MM.1S (cell line): Measurements from ENCODE around the gene GRM1.

Experiments used
- DNase-seq: peaks from one replicate; pipeline ENCODE4 v3.0.0-alpha.2; 2015
- H2AFZ ChIP-seq: fragments of 300-600 bp; sonication (generic); 2 replicates; pipeline ENCODE4 v1.6.0; 2016; ENCODE audit warnings: antibody characterized with exemption, low read length
- H3F3A ChIP-seq: fragments of 300-600 bp; sonication (generic); 2 replicates; pipeline ENCODE4 v1.6.1; 2016; ENCODE audit warnings: mild to moderate bottlenecking, antibody characterized with exemption, low read length, moderate library complexity, mixed read lengths; ENCODE audit not compliant: insufficient read depth
- H3K27ac ChIP-seq: fragments of 300-600 bp; sonication (generic); 2 replicates; pipeline ENCODE4 v1.5.1; 2016; ENCODE audit warnings: mild to moderate bottlenecking, low read length
- H3K27me3 ChIP-seq: fragments of 300-600 bp; sonication (generic); replicated peaks from 2 replicates; pipeline ENCODE4 v1.6.0; 2016; ENCODE audit warnings: low read length; ENCODE audit not compliant: insufficient read depth
- H3K36me3 ChIP-seq: fragments of 300-600 bp; sonication (generic); replicated peaks from 2 replicates; pipeline ENCODE4 v1.6.1; 2016; ENCODE audit warnings: mild to moderate bottlenecking, low read length, mixed read lengths; ENCODE audit not compliant: insufficient read depth
- H3K4me1 ChIP-seq: fragments of 300-600 bp; sonication (generic); 2 replicates; pipeline ENCODE4 v1.6.1; 2016; ENCODE audit warnings: low read length, mixed read lengths
- H3K4me2 ChIP-seq: fragments of 300-600 bp; sonication (generic); 2 replicates; pipeline ENCODE4 v1.6.0; 2016; ENCODE audit warnings: low read depth, low read length
- H3K4me3 ChIP-seq: fragments of 300-600 bp; sonication (generic); 2 replicates; pipeline ENCODE4 v1.5.1; 2016; ENCODE audit warnings: low read length, mixed read lengths
- H3K79me2 ChIP-seq: fragments of 300-600 bp; sonication (generic); 2 replicates; pipeline ENCODE4 v1.6.1; 2016; ENCODE audit warnings: mixed run types, low read length, mixed read lengths
- H3K9ac ChIP-seq: fragments of 300-600 bp; sonication (generic); 2 replicates; pipeline ENCODE4 v1.6.1; 2016; ENCODE audit warnings: low read length, mixed read lengths
- H3K9me2 ChIP-seq: fragments of 300-600 bp; sonication (generic); replicated peaks from 2 replicates; pipeline ENCODE4 v1.6.1; 2016; ENCODE audit warnings: mild to moderate bottlenecking, low read length, mixed read lengths; ENCODE audit not compliant: insufficient read depth
- H3K9me3 ChIP-seq: fragments of 300-600 bp; sonication (generic); replicated peaks from 2 replicates; pipeline ENCODE4 v1.6.1; 2016; ENCODE audit warnings: mild to moderate bottlenecking, low read length, mixed read lengths; ENCODE audit not compliant: insufficient read depth
- H4K20me1 ChIP-seq: fragments of 300-600 bp; sonication (generic); 2 replicates; pipeline ENCODE4 v1.6.1; 2016; ENCODE audit warnings: mild to moderate bottlenecking, low read length, moderate library complexity, mixed read lengths; ENCODE audit not compliant: insufficient read depth
- EZH2 ChIP-seq: fragments of 300-600 bp; sonication (generic); optimal IDR thresholded peaks from 2 replicates; pipeline ENCODE3; 2017; ENCODE audit warnings: low read depth, mild to moderate bottlenecking, antibody characterized with exemption, low read length, mixed read lengths
- EZH2phosphoT487 ChIP-seq: fragments of 300-600 bp; sonication (generic); IDR thresholded peaks from 2 replicates; pipeline ENCODE4 v1.6.1; 2018; ENCODE audit warnings: antibody characterized with exemption, low read length
- TF ChIP-seq, protein P1 (sequence below): fragments of 300-600 bp; sonication (generic); IDR thresholded peaks from 2 replicates; pipeline ENCODE4 v1.5.1; 2016; ENCODE audit warnings: antibody characterized with exemption, low read length, mixed read lengths

GRM1 gene

DNA sequence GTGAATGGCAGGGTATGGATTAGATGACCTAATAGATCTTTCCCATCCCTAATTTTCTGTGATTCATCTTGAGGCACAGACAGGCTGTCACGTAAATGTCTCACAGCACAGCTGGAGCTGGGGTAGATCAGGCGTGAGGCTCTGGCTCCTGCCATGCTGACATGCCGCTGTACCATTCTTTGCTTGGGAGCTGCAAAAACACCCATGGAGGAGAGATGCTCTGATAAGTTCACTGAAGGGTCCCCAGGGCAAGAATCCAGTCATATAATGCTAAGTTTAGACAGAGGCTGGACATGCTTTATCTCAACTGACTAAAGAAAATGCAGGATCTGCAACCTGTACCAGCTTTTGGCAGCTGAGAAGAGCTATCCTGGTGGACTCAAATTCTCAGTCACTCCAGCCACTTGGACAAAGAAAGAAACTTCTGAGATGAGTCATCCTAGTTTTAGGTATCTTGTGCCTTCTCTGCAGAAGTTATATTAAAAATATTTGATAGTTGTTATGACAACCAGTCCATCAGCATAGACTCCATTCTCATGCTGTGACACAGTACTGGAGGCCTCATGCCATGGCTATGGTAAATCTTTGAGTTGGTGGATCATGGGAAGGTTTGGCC is 329.7 kb downstream of the GRM1 start:
- DNase-seq: no peak
- no peak overlapping the region for H2AFZ ChIP-seq
- H3K79me2 ChIP-seq: no peaks in the 10 kb centered on the region
- H3K27ac ChIP-seq: peak overlapping the region; percentile 72; the same call in 1 of the 2 replicates
- peaks cover 13% of the 10 kb centered on the region; the same call in 1 of the 2 replicates for H3F3A ChIP-seq
- peak overlapping the region; percentile 25 for H3K4me3 ChIP-seq
- TF ChIP-seq EZH2 (no peak), EZH2phosphoT487 (no peak)
- TF ChIP-seq, protein P1, sequence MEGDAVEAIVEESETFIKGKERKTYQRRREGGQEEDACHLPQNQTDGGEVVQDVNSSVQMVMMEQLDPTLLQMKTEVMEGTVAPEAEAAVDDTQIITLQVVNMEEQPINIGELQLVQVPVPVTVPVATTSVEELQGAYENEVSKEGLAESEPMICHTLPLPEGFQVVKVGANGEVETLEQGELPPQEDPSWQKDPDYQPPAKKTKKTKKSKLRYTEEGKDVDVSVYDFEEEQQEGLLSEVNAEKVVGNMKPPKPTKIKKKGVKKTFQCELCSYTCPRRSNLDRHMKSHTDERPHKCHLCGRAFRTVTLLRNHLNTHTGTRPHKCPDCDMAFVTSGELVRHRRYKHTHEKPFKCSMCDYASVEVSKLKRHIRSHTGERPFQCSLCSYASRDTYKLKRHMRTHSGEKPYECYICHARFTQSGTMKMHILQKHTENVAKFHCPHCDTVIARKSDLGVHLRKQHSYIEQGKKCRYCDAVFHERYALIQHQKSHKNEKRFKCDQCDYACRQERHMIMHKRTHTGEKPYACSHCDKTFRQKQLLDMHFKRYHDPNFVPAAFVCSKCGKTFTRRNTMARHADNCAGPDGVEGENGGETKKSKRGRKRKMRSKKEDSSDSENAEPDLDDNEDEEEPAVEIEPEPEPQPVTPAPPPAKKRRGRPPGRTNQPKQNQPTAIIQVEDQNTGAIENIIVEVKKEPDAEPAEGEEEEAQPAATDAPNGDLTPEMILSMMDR: no peak
- peaks cover 11% of the 10 kb centered on the region; the same call in 1 of the 2 replicates for H3K4me1 ChIP-seq
- H3K36me3 ChIP-seq: no peaks in the 10 kb centered on the region
- H3K9ac ChIP-seq: peak overlapping the region; percentile 29; the same call in 1 of the 2 replicates
- H3K4me2 ChIP-seq: peak overlapping the region; percentile 64; the same call in 1 of the 2 replicates
- H3K9me2 ChIP-seq: no peaks in the 10 kb centered on the region
- no peaks in the 10 kb centered on the region for H4K20me1 ChIP-seq
- no peaks in the 10 kb centered on the region for H3K9me3 ChIP-seq
- no peaks in the 10 kb centered on the region for H3K27me3 ChIP-seq

DNA sequence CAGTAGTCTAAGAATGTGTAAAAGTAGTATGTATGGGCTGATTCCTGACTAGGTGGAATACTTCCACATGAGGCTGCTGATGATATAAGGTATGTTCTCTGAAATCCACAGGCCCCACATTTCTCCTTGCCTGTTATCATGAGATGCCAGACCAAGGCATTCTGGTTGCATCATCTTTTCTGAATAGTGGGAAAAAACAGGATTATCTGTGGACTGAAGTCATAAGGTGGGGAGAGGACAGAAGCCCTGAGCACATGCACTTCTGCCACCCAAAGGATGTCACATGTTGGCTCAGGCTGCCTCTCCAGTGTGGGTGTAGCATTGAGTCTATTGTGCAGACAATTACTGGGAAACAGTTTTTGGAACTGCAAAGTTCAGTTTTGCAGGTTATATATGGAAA is 330.3 kb downstream of the GRM1 start:
- no peaks in the 10 kb centered on the region for H3K36me3 ChIP-seq
- H2AFZ ChIP-seq: no peak overlapping the region
- no peaks in the 10 kb centered on the region for H4K20me1 ChIP-seq
- no peak overlapping the region for H3K4me3 ChIP-seq
- H3K27ac ChIP-seq: no peak overlapping the region
- H3K4me2 ChIP-seq: no peak overlapping the region
- H3K4me1 ChIP-seq: peaks cover 11% of the 10 kb centered on the region; the same call in 1 of the 2 replicates
- H3K9me3 ChIP-seq: no peaks in the 10 kb centered on the region
- no peak overlapping the region for H3K9ac ChIP-seq
- no peaks in the 10 kb centered on the region for H3K79me2 ChIP-seq
- no peak for TF ChIP-seq EZH2phosphoT487
- TF ChIP-seq, protein P1: no peak
- TF ChIP-seq EZH2: no peak
- peaks cover 13% of the 10 kb centered on the region; the same call in 1 of the 2 replicates for H3F3A ChIP-seq
- H3K9me2 ChIP-seq: no peaks in the 10 kb centered on the region
- H3K27me3 ChIP-seq: no peaks in the 10 kb centered on the region
- no peak for DNase-seq

DNA sequence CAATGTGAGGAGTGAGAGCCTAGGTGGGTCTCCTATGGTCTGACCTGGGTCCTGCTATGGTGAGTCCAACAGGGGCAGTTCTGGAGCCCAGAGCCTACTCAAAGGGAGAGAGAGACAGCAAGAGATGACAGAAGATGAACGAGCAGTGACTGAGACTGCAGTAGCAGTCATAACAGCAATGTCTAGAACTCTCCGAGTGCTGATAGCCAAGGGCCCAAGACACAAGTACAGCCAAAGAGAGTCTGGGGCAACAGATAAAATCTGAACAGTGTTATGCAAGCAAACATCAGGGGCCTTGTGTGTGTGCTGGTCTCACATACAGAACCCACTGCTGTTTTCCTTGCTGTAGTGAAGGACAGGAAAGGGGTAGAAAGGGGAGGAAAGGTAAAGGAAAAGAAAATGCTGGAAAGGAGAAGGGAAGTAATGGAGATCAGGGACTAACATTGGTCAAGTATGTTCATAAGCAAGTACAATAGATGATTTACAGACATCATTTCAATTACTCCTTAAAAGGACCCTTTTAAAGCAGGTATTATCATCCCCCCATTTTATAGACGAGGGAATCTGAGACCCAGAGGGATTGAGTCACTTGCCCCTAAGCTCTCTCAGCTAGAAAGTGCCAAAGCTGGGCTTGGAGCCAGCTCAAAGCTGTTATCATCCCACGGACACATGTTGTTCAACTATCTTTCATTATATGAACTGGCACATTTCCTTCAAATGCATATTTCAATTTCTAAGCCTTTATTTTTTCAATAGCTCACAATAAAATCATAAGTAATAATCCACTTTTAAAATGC is 332.5 kb downstream of the GRM1 start:
- no peak for TF ChIP-seq EZH2phosphoT487
- no peak for TF ChIP-seq EZH2
- TF ChIP-seq, protein P1: no peak
- Histone ChIP-seq H3K4me2 (no peak overlapping the region), H3F3A (peaks cover 13% of the 10 kb centered on the region; the same call in 1 of the 2 replicates), H3K27me3 (no peaks in the 10 kb centered on the region), H3K4me1 (peaks cover 11% of the 10 kb centered on the region; the same call in 1 of the 2 replicates), H3K27ac (no peak overlapping the region), H3K79me2 (no peaks in the 10 kb centered on the region), H3K9ac (no peak overlapping the region), H2AFZ (no peak overlapping the region), H3K9me3 (no peaks in the 10 kb centered on the region), H3K4me3 (no peak overlapping the region), H3K9me2 (no peaks in the 10 kb centered on the region), H3K36me3 (no peaks in the 10 kb centered on the region), H4K20me1 (no peaks in the 10 kb centered on the region)
- no peak for DNase-seq
